ENCODE measurements around the gene ADGRL3. TPM values are rescaled to one million over a fixed set of nuclear protein-coding genes. Genes with fewer than 3 reads are reported as not detected.
"Not testable (repeated sequence)": the region's sequence is repeated elsewhere in the genome, so short reads cannot be mapped to it uniquely, and the experiment has no call there.

ADGRL3 gene
- total RNA-seq, 1 donor from 2014 or later = 31.3 TPM

DNA sequence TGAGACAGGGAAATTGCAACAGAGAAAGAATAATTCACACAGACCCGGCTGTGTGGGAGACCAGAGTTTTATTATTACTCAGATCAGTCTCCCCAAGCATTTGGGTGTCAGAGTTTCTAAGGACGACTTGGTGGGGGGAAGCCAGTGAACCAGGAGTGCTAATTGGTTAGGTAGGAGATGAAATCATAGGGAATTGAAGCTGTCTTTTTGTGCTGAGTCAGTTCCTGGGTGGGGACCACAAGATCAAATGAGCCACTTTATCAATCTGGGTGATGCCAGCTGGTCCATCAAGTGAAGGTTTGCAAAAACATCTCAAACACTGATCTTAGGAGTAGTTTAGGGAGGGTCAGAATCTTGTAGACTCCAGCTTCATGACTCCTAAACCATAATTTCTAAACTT is 560.7 kb downstream of the ADGRL3 start:
- Mint-ChIP-seq H3K36me3 (ENCODE audit: low read depth, unreplicated experiment) (peaks cover 16% of the 10 kb centered on the region), H3K27me3 (ENCODE audit: low read depth, unreplicated experiment) (no peaks in the 10 kb centered on the region), H3K4me1 (ENCODE audit: low read depth, unreplicated experiment) (no peaks in the 10 kb centered on the region), H3K4me3 (ENCODE audit: unreplicated experiment) (no peak overlapping the region), H3K9me3 (ENCODE audit: unreplicated experiment) (peaks cover 21% of the 10 kb centered on the region), H3K27ac (ENCODE audit: unreplicated experiment) (no peak overlapping the region)
- DNase-seq (ENCODE audit: low read depth) = no peak
- Histone ChIP-seq H3K27ac (ENCODE audit: low read depth, low read length) (no peak overlapping the region), H4K20me1 (ENCODE audit: insufficient read depth, low read length) (no peaks in the 10 kb centered on the region), H3K4me1 (ENCODE audit: insufficient read depth, low read length) (no peaks in the 10 kb centered on the region), H3K4me2 (ENCODE audit: low read length) (no peak overlapping the region), H3K79me2 (ENCODE audit: insufficient read depth, low read length) (no peaks in the 10 kb centered on the region), H3K9ac (ENCODE audit: low read length) (no peak overlapping the region), H3K4me3 (ENCODE audit: insufficient read depth, low read depth, low read length) (no peak overlapping the region), H3K27me3 (ENCODE audit: insufficient read depth, low read length) (no peaks in the 10 kb centered on the region), H3K9me3 (ENCODE audit: insufficient read depth, low read depth, low read length) (no peaks in the 10 kb centered on the region), H3K36me3 (ENCODE audit: insufficient read depth, low read length) (no peaks in the 10 kb centered on the region), H2AFZ (ENCODE audit: low read depth, low read length) (no peak overlapping the region)
- no peak for FAIRE-seq
- TF ChIP-seq, protein P1, sequence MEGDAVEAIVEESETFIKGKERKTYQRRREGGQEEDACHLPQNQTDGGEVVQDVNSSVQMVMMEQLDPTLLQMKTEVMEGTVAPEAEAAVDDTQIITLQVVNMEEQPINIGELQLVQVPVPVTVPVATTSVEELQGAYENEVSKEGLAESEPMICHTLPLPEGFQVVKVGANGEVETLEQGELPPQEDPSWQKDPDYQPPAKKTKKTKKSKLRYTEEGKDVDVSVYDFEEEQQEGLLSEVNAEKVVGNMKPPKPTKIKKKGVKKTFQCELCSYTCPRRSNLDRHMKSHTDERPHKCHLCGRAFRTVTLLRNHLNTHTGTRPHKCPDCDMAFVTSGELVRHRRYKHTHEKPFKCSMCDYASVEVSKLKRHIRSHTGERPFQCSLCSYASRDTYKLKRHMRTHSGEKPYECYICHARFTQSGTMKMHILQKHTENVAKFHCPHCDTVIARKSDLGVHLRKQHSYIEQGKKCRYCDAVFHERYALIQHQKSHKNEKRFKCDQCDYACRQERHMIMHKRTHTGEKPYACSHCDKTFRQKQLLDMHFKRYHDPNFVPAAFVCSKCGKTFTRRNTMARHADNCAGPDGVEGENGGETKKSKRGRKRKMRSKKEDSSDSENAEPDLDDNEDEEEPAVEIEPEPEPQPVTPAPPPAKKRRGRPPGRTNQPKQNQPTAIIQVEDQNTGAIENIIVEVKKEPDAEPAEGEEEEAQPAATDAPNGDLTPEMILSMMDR (IDR thresholded peaks at IDR 0.05; ENCODE audit: insufficient read depth, low read depth, low read length) = no peak
- TF ChIP-seq EZH2 (IDR thresholded peaks at IDR 0.05; ENCODE audit: insufficient read depth, low read length) = no peak

DNA sequence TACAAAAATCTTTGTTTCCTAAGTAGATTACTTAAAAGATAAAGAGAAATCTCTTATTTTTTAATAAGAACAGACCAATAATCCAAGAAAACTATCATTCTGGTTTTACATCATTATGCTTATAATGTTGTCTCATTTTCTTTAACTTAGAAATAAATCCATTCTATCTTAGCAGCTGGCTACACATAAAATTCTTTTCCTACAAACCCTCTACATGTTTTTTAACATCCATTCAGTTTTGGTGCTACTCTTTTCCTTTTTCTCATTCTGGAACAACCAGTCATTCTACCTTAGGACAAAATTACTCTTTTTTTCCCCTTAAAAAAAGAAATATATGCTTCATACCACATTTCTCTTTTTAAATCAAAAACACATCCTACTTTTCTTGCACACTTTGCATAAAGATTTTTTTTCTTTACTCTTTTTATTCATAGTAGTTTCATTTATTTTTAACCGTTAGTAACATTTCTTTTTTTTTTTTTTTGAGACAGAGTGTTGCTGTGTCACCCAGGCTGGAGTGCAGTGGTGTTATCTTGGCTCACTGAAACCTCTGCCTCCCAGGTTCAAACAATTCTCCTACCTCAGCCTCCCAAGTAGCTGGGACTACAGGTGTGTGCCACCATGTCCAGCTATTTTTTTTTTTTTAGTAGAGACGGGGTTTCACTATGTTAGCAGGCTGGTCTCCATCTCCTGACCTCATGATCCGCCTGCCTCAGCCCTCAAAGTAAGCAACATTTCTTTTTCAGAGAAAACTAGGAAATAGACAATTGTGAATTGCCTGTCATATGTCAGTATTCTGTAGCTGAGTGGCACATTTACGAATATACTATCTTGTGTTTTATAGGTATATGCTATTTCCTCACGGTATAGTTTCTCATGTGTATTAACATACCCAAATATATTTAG is 562.8 kb downstream of the ADGRL3 start:
- no peak for DNase-seq (ENCODE audit: low read depth)
- H2AFZ ChIP-seq (ENCODE audit: low read depth, low read length) = no peak overlapping the region
- no peaks in the 10 kb centered on the region for H3K4me1 ChIP-seq (ENCODE audit: insufficient read depth, low read length)
- Mint-ChIP-seq H3K27me3 (ENCODE audit: low read depth, unreplicated experiment) (peaks cover under 1% of the 10 kb centered on the region), H3K9me3 (ENCODE audit: unreplicated experiment) (peaks cover 14% of the 10 kb centered on the region), H3K36me3 (ENCODE audit: low read depth, unreplicated experiment) (peaks cover 11% of the 10 kb centered on the region), H3K27ac (ENCODE audit: unreplicated experiment) (no peak overlapping the region), H3K4me3 (ENCODE audit: unreplicated experiment) (no peak overlapping the region), H3K4me1 (ENCODE audit: low read depth, unreplicated experiment) (no peaks in the 10 kb centered on the region)
- H3K9ac ChIP-seq (ENCODE audit: low read length) = no peak overlapping the region
- no peaks in the 10 kb centered on the region for H3K9me3 ChIP-seq (ENCODE audit: insufficient read depth, low read depth, low read length)
- TF ChIP-seq, protein P1 (IDR thresholded peaks at IDR 0.05; ENCODE audit: insufficient read depth, low read depth, low read length) = no peak
- no peak for TF ChIP-seq EZH2 (IDR thresholded peaks at IDR 0.05; ENCODE audit: insufficient read depth, low read length)
- H3K79me2 ChIP-seq (ENCODE audit: insufficient read depth, low read length) = no peaks in the 10 kb centered on the region
- H3K27me3 ChIP-seq (ENCODE audit: insufficient read depth, low read length) = no peaks in the 10 kb centered on the region
- H3K4me3 ChIP-seq (ENCODE audit: insufficient read depth, low read depth, low read length) = no peak overlapping the region
- no peak overlapping the region for H3K27ac ChIP-seq (ENCODE audit: low read depth, low read length)
- no peaks in the 10 kb centered on the region for H3K36me3 ChIP-seq (ENCODE audit: insufficient read depth, low read length)
- no peak overlapping the region for H3K4me2 ChIP-seq (ENCODE audit: low read length)
- no peaks in the 10 kb centered on the region for H4K20me1 ChIP-seq (ENCODE audit: insufficient read depth, low read length)
- FAIRE-seq = no peak

DNA sequence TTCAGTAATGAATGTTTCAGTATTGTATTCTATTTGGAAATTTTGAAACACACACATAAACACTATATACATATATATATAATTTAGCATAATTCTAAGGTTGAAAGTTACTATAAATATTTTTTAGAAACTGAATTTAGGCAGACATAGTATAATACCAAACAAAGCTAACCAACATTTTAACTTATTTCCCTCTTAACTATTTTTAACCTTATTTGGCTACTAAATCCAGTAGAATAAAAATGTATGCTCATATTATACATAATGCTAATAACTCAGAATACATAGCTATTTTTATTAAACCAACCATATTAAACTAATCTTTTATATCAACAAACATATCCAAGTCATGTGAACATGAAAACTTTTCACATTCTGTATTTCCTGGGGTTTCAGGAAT is 563.6 kb downstream of the ADGRL3 start:
- H3K36me3 Mint-ChIP-seq (ENCODE audit: low read depth, unreplicated experiment) = peaks cover 15% of the 10 kb centered on the region

DNA sequence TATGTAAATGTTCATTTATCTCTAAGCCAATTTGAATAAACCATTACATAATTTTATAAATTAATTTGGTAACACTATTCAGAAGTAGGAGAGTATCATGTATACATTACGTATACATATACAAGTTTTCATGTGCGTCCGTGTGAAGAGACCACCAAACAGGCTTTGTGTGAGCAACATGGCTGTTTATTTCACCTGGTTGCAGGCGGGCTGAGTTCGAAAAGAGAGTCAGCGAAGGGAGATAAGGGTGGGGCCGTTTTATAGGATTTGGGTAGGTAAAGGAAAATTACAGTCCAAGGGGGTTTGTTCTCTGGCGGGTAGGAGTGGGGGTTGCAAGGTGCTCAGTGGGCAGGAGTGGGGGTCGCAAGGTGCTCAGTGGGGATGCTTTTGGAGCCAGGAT is 564.0 kb downstream of the ADGRL3 start:
- not testable (repeated sequence) for DNase-seq (ENCODE audit: low read depth); H3K79me2 ChIP-seq (ENCODE audit: insufficient read depth, low read length); H3K4me3 ChIP-seq (ENCODE audit: insufficient read depth, low read depth, low read length); H3K4me2 ChIP-seq (ENCODE audit: low read length); H3K4me3 Mint-ChIP-seq (ENCODE audit: unreplicated experiment); H3K4me1 ChIP-seq (ENCODE audit: insufficient read depth, low read length); H2AFZ ChIP-seq (ENCODE audit: low read depth, low read length); H4K20me1 ChIP-seq (ENCODE audit: insufficient read depth, low read length); H3K27me3 Mint-ChIP-seq (ENCODE audit: low read depth, unreplicated experiment); H3K27me3 ChIP-seq (ENCODE audit: insufficient read depth, low read length); FAIRE-seq; H3K27ac Mint-ChIP-seq (ENCODE audit: unreplicated experiment); H3K4me1 Mint-ChIP-seq (ENCODE audit: low read depth, unreplicated experiment); H3K36me3 ChIP-seq (ENCODE audit: insufficient read depth, low read length); H3K9ac ChIP-seq (ENCODE audit: low read length); H3K9me3 ChIP-seq (ENCODE audit: insufficient read depth, low read depth, low read length); H3K27ac ChIP-seq (ENCODE audit: low read depth, low read length)
- H3K9me3 Mint-ChIP-seq (ENCODE audit: unreplicated experiment) = peaks cover 15% of the 10 kb centered on the region
- peaks cover 13% of the 10 kb centered on the region for H3K36me3 Mint-ChIP-seq (ENCODE audit: low read depth, unreplicated experiment)

More for the DNA sequence above, 563.6 kb downstream of the ADGRL3 start:
- no peak overlapping the region for H3K4me3 ChIP-seq (ENCODE audit: insufficient read depth, low read depth, low read length)
- FAIRE-seq = no peak
- H2AFZ ChIP-seq (ENCODE audit: low read depth, low read length) = no peak overlapping the region
- Mint-ChIP-seq H3K4me1 (ENCODE audit: low read depth, unreplicated experiment) (no peaks in the 10 kb centered on the region), H3K27me3 (ENCODE audit: low read depth, unreplicated experiment) (peaks cover 6% of the 10 kb centered on the region), H3K9me3 (ENCODE audit: unreplicated experiment) (peaks cover 14% of the 10 kb centered on the region), H3K27ac (ENCODE audit: unreplicated experiment) (no peak overlapping the region), H3K4me3 (ENCODE audit: unreplicated experiment) (no peak overlapping the region)
- no peak overlapping the region for H3K27ac ChIP-seq (ENCODE audit: low read depth, low read length)
- no peaks in the 10 kb centered on the region for H3K36me3 ChIP-seq (ENCODE audit: insufficient read depth, low read length)
- H3K4me1 ChIP-seq (ENCODE audit: insufficient read depth, low read length) = no peaks in the 10 kb centered on the region
- H3K9ac ChIP-seq (ENCODE audit: low read length) = no peak overlapping the region
- DNase-seq (ENCODE audit: low read depth) = no peak
- TF ChIP-seq EZH2 (IDR thresholded peaks at IDR 0.05; ENCODE audit: insufficient read depth, low read length) = no peak
- TF ChIP-seq, protein P1 (IDR thresholded peaks at IDR 0.05; ENCODE audit: insufficient read depth, low read depth, low read length) = no peak
- no peaks in the 10 kb centered on the region for H3K79me2 ChIP-seq (ENCODE audit: insufficient read depth, low read length)
- no peaks in the 10 kb centered on the region for H3K9me3 ChIP-seq (ENCODE audit: insufficient read depth, low read depth, low read length)
- no peaks in the 10 kb centered on the region for H3K27me3 ChIP-seq (ENCODE audit: insufficient read depth, low read length)
- H3K4me2 ChIP-seq (ENCODE audit: low read length) = no peak overlapping the region
- no peaks in the 10 kb centered on the region for H4K20me1 ChIP-seq (ENCODE audit: insufficient read depth, low read length)
